Kidney glomerular epithelial cell (primary cell): ENCODE data around the gene XRCC4.

Experiments used
- DNase-seq: peaks from one replicate; lab custom pipeline; 2025; lab: John Stamatoyannopoulos, UW

XRCC4 gene

GRCh38 chr5:83071286-83072051 is 5.9 kb upstream of the XRCC4 start:
- DNase-seq, result no peak

- DNase-seq, result no peak
Observed at GRCh38 chr5:83072966-83073365, 4.4 kb upstream of the XRCC4 start.

GRCh38 chr5:83077662-83078261 is 415 bp downstream of the XRCC4 start:
- peak; percentile 66 for DNase-seq

GRCh38 chr5:83082750-83083149 is 5.4 kb downstream of the XRCC4 start:
- DNase-seq, result no peak

GRCh38 chr5:83084336-83084735 is 7.0 kb downstream of the XRCC4 start:
- DNase-seq, result no peak

- no peak for DNase-seq
Observed at GRCh38 chr5:83085106-83085505, 7.8 kb downstream of the XRCC4 start.

- no peak for DNase-seq
Observed at GRCh38 chr5:83090169-83090568, 12.8 kb downstream of the XRCC4 start.

- no peak for DNase-seq
Observed at GRCh38 chr5:83092619-83093018, 15.3 kb downstream of the XRCC4 start.

GRCh38 chr5:83093692-83094091 is 16.3 kb downstream of the XRCC4 start:
- DNase-seq, result no peak

GRCh38 chr5:83095163-83095956 is 18.0 kb downstream of the XRCC4 start:
- DNase-seq, result no peak

- peak; percentile 75 for DNase-seq
Observed at GRCh38 chr5:83095957-83096539, 18.7 kb downstream of the XRCC4 start.

- peak; percentile 4 for DNase-seq
Observed at GRCh38 chr5:83096660-83097339, 19.5 kb downstream of the XRCC4 start.

- DNase-seq, result peak; percentile 48
Observed at GRCh38 chr5:83097689-83098231, 20.4 kb downstream of the XRCC4 start.

- DNase-seq, result no peak
Observed at GRCh38 chr5:83099001-83099400, 21.7 kb downstream of the XRCC4 start.

- DNase-seq, result no peak
Observed at GRCh38 chr5:83099445-83099844, 22.1 kb downstream of the XRCC4 start.

- no peak for DNase-seq
Observed at GRCh38 chr5:83101514-83101913, 24.2 kb downstream of the XRCC4 start.

- no peak for DNase-seq
Observed at GRCh38 chr5:83102364-83102980, 25.1 kb downstream of the XRCC4 start.

- DNase-seq, result no peak
Observed at GRCh38 chr5:83104021-83104420, 26.7 kb downstream of the XRCC4 start.

GRCh38 chr5:83107692-83108420 is 30.5 kb downstream of the XRCC4 start:
- no peak for DNase-seq

GRCh38 chr5:83109380-83109779 is 32.0 kb downstream of the XRCC4 start:
- DNase-seq, result no peak

GRCh38 chr5:83115816-83116215 is 38.5 kb downstream of the XRCC4 start:
- no peak for DNase-seq
